OCI-LY1 (cell line): ENCODE results near the gene ETNK2.

Source experiments
- H2AFZ ChIP-seq: fragments of 200-600 bp; sonication (generic), shearing (Covaris generic); 2 replicates; pipeline ENCODE4 v1.6.0; 2014; ENCODE audit warnings: antibody characterized with exemption, mild to moderate bottlenecking, low read length
- H3F3A ChIP-seq: fragments of 200-600 bp; sonication (generic), shearing (Covaris generic); 2 replicates; pipeline ENCODE4 v1.6.0; 2014; ENCODE audit warnings: mild to moderate bottlenecking, antibody characterized with exemption, low read length, moderate library complexity; ENCODE audit not compliant: insufficient read depth
- H3K27ac ChIP-seq: fragments of 200-600 bp; sonication (generic); 2 replicates; pipeline ENCODE4 v1.5.1; 2014; ENCODE audit warnings: low read length, mixed run types, mild to moderate bottlenecking, low read depth; ENCODE audit not compliant: poor library complexity, severe bottlenecking
- H3K27me3 ChIP-seq: fragments of 200-600 bp; sonication (generic); 2 replicates; pipeline ENCODE4 v1.6.0; 2014; ENCODE audit warnings: antibody characterized with exemption, mild to moderate bottlenecking, low read length, moderate library complexity; ENCODE audit not compliant: insufficient read depth
- H3K36me3 ChIP-seq: fragments of 200-600 bp; sonication (generic); 2 replicates; pipeline ENCODE4 v1.6.1; 2014; ENCODE audit warnings: mild to moderate bottlenecking, antibody characterized with exemption, low read length, moderate library complexity, mixed read lengths; ENCODE audit not compliant: insufficient read depth
- H3K4me1 ChIP-seq: fragments of 200-600 bp; sonication (generic); 2 replicates; pipeline ENCODE4 v1.5.1; 2014; ENCODE audit warnings: mild to moderate bottlenecking, low read length, moderate library complexity; ENCODE audit not compliant: insufficient read depth, severe bottlenecking
- H3K4me2 ChIP-seq: fragments of 200-600 bp; sonication (generic), shearing (Covaris generic); 2 replicates; pipeline ENCODE4 v1.6.1; 2014; ENCODE audit warnings: low read length
- H3K4me3 ChIP-seq: fragments of 200-600 bp; sonication (generic); 2 replicates; pipeline ENCODE4 v1.5.1; 2014; ENCODE audit warnings: low read length, low read depth, mild to moderate bottlenecking, mixed read lengths; ENCODE audit not compliant: poor library complexity, severe bottlenecking
- H3K79me2 ChIP-seq: fragments of 200-600 bp; shearing (Covaris generic); 2 replicates; pipeline ENCODE4 v1.6.1; 2016; ENCODE audit warnings: mixed run types, low read length, mixed read lengths; ENCODE audit not compliant: insufficient read depth
- H3K9ac ChIP-seq: fragments of 200-600 bp; sonication (generic), shearing (Covaris generic); 2 replicates; pipeline ENCODE4 v1.6.1; 2014; ENCODE audit warnings: mild to moderate bottlenecking, low read length, mixed read lengths
- H3K9me2 ChIP-seq: fragments of 200-600 bp; sonication (generic), shearing (Covaris generic); 2 replicates; pipeline ENCODE4 v1.6.1; 2014; ENCODE audit warnings: low read depth, mild to moderate bottlenecking, low read length, mixed read lengths
- H3K9me3 ChIP-seq: fragments of 200-600 bp; shearing (Covaris generic); 2 replicates; pipeline ENCODE4 v1.6.1; 2014; ENCODE audit warnings: low read length, mixed read lengths
- H4K20me1 ChIP-seq: fragments of 200-600 bp; sonication (generic), shearing (Covaris generic); 2 replicates; pipeline ENCODE4 v1.6.0; 2016; ENCODE audit warnings: mild to moderate bottlenecking, low read length; ENCODE audit not compliant: insufficient read depth
- CTCF ChIP-seq: fragments of 200-600 bp; sonication (generic), shearing (Covaris generic); IDR thresholded peaks from 2 replicates; pipeline ENCODE4 v1.5.1; 2017; ENCODE audit warnings: mild to moderate bottlenecking, antibody characterized with exemption, low read length, moderate library complexity, mixed read lengths
- EZH2 ChIP-seq: fragments of 200-600 bp; sonication (generic), shearing (Covaris generic); IDR thresholded peaks from 2 replicates; pipeline ENCODE4 v1.8.0; 2017; ENCODE audit warnings: borderline replicate concordance, mixed run types, mild to moderate bottlenecking, antibody characterized with exemption, low read length, moderate library complexity, mixed read lengths

ETNK2 gene

GRCh38 chr1:204194771-204195170 lies 42.9 kb upstream of the ETNK2 start:
- no peak overlapping the region for H3K27ac ChIP-seq

GRCh38 chr1:204194080-204194479 lies 42.2 kb upstream of the ETNK2 start:
- Histone ChIP-seq H2AFZ (no peak overlapping the region), H3K9me2 (no peaks in the 10 kb centered on the region), H3F3A (no peaks in the 10 kb centered on the region), H3K79me2 (no peaks in the 10 kb centered on the region), H4K20me1 (no peaks in the 10 kb centered on the region), H3K4me3 (no peak overlapping the region), H3K9me3 (no peaks in the 10 kb centered on the region), H3K4me1 (no peaks in the 10 kb centered on the region), H3K36me3 (no peaks in the 10 kb centered on the region), H3K9ac (no peak overlapping the region), H3K4me2 (no peak overlapping the region), H3K27me3 (no peaks in the 10 kb centered on the region), H3K27ac (no peak overlapping the region)
- TF ChIP-seq CTCF (no peak), EZH2 (no peak)

More at GRCh38 chr1:204194771-204195170, 42.9 kb upstream of the ETNK2 start:
- no peak overlapping the region for H2AFZ ChIP-seq
- no peaks in the 10 kb centered on the region for H3K4me1 ChIP-seq
- no peaks in the 10 kb centered on the region for H3K27me3 ChIP-seq
- no peaks in the 10 kb centered on the region for H3K79me2 ChIP-seq
- no peak overlapping the region for H3K9ac ChIP-seq
- no peaks in the 10 kb centered on the region for H4K20me1 ChIP-seq
- H3K36me3 ChIP-seq = no peaks in the 10 kb centered on the region
- TF ChIP-seq EZH2 (no peak), CTCF (no peak)
- no peak overlapping the region for H3K4me2 ChIP-seq
- H3K4me3 ChIP-seq = no peak overlapping the region
- H3K9me2 ChIP-seq = no peaks in the 10 kb centered on the region
- no peaks in the 10 kb centered on the region for H3K9me3 ChIP-seq
- no peaks in the 10 kb centered on the region for H3F3A ChIP-seq

GRCh38 chr1:204192589-204193352 lies 40.9 kb upstream of the ETNK2 start:
- Histone ChIP-seq H3F3A (no peaks in the 10 kb centered on the region), H3K79me2 (no peaks in the 10 kb centered on the region), H3K36me3 (no peaks in the 10 kb centered on the region), H3K4me1 (no peaks in the 10 kb centered on the region), H3K9me2 (no peaks in the 10 kb centered on the region), H4K20me1 (no peaks in the 10 kb centered on the region), H3K9ac (no peak overlapping the region), H2AFZ (no peak overlapping the region), H3K4me2 (no peak overlapping the region), H3K27me3 (no peaks in the 10 kb centered on the region), H3K27ac (no peak overlapping the region), H3K9me3 (no peaks in the 10 kb centered on the region), H3K4me3 (no peak overlapping the region)
- TF ChIP-seq EZH2 (no peak), CTCF (no peak)
